Muscle of arm (tissue), 12 donors: ENCODE measurements around the gene DENND6B. TPM values are rescaled to one million over a fixed set of nuclear protein-coding genes. Genes with fewer than 3 reads are reported as not detected.
"Not testable (repeated sequence)": the region's sequence is repeated elsewhere in the genome, so short reads cannot be mapped to it uniquely, and the experiment has no call there.

Experiments used
- DNase-seq: peaks from one replicate; pipeline ENCODE4 v3.0.0-alpha.2; 2013
- polyA plus RNA-seq, 12 donors: library from polyadenylated mRNA; unstranded; fragments of 120-200 nt; gene quantifications; one replicate each; pipeline ENCODE4 v1.2.1, GENCODE V29; 2013; ENCODE audit not compliant: insufficient read length in 12 of 12

DENND6B gene
- polyA plus RNA-seq, 12 donors: 4.0 to 11.9 (median 4.4) TPM; not detected in 2

DNA sequence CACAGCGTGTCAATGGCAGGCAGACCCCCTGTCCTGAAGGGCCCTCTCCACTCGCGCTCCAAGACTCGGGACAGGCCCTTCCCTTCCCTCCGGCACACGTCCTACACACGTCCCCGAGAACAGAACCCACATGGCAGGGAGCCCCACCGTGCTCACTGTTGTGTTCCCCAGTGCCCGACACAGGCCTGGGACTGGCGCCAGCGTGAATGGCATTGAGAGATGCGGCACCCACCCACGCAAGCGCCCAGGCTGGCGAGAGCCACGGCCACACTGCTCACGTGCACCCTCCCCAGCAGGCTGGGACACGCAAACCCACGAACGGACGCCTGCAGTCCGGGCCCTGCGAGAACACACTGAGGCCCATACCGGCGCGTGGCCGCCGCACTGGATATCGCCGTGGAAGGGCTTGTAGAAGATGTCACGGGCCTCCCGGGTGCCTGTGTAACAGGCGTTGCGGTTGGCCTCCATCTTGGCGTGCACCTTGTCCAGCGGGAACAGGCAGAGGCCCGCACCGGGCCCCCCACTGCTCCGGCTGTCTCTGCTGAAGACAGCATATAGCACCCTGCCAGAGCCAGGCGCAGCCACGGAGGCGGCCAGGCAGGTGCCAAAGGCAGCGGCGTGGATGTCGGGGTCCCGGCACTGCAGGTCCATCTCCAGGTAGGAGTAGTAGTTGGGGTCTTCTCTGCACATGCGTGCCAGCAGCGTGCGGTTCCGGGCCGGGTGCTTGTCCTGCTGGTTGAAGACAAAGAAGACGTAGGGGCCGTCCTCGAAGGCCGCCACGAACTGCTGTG lies 37.5 kb downstream of the DENND6B start:
- DNase-seq: no peak

DNA sequence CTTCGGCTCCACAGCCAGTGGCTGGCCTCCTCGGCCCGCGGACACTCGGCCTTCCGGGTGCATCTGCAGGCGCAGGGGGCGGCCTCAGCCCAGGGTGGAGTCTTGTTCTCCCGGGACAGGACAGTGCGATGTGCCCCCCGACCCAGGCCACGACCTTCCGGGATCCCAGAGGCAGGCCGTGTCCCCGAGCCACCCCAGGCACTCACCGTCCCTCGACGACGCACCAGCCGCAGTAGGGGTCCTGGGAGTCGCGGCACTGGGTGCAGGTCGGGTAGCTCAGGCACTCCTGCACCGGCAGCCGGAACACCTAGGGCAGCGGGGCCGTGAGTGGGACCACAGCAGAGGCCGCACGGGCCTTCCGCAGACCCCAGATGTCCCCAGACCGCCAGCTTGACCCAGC lies 39.1 kb downstream of the DENND6B start:
- DNase-seq: no peak

DNA sequence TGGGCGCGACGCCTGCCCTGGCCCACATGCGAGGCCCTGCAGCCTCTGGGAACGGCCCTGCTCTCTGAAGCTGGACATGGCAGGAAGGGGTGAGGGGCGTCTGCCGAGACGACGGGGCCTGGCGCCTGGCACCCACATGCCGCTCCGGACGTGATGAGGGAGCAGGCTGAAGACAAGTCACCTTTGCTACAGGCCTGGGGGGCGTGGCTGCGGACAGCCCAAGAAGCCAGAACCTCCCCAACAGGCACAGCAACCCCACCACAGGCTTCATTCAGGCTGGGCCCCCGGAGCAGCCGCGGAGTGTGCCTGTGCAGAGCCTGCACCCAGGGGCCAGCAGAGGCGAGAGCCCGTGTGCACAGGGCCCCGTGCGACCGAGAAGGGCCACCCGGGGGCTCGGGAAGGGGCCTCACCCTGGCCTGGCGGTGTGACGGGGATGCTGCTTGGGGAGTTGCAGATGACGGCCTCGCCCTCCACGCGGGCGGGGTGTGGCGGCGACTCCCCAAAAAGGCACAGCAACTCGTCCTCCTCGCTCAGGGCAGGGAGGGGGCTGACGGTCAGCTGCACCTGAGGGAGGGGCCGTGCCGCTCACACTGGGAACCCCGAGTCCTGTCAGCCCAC lies 40.0 kb downstream of the DENND6B start:
- DNase-seq: no peak

DNA sequence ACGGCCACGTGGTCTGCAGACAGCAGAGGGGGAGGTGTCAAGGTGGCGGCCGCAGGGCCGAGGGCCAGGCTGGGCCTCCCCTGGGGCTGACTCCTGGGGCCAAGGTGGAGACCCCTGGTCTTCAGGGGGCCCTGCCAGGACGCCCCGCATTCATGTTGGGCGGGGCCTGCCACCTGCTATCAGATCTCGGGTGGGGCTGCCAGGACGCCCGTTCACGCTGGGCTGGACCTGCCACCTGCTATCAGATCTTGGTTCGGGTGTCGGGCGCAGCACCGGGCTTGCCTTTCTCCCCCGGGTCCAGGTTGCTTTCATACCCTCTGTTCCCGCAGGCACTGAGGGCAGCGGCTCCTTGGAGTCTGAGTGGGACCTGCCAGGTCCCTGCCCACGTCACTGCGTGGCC lies 40.5 kb downstream of the DENND6B start:
- DNase-seq: no peak

DNA sequence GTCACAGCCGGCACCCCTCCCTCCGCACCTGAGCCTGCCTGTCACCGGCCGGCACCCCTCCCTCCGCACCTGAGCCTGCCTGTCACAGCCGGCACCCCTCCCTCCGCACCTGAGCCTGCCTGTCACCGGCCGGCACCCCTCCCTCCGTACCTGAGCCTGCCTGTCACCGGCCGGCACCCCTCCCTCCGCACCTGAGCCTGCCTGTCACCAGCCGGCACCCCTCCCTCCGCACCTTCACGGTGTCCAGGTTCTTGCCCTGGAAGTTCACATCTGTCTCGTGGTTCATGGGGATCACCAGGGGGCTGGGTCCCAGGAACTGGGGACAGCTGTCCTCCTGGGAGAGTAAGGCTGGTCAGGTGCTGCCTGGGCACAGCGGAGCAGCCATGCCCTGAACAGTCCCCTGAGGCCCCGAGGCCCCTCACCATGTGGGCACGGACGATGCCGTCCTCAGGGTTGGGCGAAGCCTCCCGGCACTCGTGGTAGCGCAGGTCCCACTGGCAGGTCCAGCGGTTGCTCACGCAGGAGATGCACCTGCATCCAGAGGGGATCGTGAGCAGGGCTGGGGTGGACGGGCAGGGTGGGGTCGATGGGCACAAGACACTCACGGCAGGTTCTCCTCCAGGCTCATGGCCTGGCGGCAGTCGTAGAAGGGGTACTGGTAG lies 41.1 kb downstream of the DENND6B start:
- DNase-seq: no peak

DNA sequence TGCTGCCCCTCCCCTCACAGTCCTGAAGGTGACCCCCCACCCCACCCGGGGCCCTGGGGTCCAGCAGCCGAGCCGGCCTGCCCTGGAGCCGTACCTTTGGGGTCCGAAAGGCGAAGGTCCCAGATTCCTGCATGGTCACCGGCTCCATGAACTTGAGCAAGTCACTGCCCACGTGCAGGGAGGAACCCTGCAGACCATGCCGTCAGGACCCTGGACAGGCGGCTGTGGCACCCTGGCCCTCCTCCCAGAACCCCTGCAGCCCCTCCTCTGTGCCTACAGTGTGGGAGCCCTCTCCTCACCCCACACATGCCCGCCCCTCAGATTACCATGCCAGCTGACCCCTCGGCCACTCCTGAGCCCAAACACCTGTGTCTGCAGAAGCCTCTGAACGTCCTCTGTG lies 42.3 kb downstream of the DENND6B start:
- no peak for DNase-seq

DNA sequence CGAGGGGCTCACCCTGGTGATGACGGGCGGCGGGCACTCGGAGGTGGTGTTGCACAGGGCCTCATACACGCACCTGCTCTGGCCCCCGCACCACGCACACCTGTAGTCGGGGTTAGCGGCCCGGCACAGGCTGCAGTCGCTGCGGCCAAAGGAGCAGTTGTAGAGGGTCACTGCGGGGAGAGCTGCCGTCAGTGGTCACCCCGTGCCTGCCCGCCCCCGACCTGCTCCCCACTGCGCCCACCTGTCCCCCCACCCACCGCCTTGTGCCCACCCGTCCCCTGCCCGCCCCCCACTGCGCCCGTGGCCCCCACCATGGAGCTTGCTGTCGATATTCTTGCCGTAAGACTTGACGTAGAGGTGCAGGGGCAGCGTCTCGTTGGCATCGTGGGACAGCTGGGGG lies 43.0 kb downstream of the DENND6B start:
- no peak for DNase-seq

DNA sequence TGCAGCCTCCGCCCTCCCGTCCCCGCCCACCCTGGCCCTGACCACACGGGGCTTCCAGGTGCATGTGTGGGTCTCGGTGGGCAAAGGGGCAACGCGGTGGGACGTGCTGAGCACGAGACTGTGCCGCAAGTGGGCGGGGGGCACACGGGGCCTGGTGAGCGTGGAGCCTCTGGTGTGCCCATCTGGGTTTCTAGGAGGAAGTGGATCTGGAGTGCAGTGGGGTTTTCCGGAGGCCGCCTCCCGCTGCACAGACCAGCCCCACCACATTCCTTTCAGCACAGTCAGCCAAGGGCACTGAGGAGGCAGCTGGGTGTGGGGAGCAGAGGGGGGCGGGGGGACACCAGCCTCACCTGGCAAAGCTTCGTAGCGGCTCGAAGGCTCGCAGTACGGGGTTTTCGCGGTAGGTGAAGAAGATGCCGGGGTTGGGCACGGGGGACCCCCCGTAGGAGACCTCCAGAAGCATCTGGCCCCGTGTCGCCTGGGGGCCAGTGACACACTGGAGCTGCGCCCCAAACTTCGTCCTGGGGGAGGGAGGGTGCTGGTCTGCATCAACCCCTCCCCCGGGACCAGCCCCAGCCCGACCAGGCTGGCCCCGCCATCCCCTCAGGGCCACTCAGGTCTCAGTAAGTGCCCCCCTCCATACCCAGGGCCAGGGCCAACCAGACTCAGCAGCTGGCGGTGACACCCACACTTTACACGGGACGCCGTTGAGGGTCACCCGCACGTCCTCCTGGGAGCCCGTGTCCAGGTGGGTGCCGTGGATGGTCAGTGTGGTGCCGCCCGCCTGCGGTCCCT lies 44.3 kb downstream of the DENND6B start:
- DNase-seq: no peak

DNA sequence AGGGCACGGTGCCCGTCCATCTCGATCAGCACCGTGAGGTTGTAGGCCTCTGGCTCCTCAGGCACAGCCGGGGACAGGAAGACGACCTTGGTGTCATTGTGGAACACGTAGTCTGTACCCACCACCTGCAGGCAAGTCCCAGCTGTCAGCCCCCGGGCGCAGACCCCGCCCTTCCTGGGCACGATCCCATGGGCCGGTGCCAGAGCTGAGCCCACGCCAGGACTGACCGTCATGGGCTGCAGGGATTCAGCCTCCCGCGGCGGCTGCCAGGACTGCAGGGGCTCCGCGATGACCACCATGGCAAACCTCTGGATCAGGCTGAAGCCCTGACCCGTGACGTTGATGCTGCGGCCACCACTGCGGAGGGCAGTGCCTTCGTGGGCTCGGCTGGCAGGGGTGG lies 44.9 kb downstream of the DENND6B start:
- DNase-seq: no peak

DNA sequence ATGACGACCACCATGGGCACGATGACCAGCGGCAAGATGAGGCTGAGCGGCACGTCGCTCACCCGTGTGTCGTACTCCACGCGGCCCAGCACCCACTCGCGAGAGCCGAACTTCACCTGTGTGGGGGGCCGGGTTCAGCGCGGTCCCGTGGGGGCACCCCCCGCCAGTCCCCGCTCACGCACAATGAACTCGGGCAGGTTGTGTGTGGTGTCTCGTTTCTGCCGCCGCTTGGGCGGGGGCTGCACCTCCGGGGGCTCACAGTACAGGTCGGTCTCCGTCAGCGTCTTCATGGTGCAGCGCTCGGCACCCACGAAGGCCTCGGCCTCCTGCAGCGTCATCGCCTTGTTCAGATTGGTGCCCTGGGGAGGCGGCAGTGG lies 45.4 kb downstream of the DENND6B start:
- no peak for DNase-seq

DNA sequence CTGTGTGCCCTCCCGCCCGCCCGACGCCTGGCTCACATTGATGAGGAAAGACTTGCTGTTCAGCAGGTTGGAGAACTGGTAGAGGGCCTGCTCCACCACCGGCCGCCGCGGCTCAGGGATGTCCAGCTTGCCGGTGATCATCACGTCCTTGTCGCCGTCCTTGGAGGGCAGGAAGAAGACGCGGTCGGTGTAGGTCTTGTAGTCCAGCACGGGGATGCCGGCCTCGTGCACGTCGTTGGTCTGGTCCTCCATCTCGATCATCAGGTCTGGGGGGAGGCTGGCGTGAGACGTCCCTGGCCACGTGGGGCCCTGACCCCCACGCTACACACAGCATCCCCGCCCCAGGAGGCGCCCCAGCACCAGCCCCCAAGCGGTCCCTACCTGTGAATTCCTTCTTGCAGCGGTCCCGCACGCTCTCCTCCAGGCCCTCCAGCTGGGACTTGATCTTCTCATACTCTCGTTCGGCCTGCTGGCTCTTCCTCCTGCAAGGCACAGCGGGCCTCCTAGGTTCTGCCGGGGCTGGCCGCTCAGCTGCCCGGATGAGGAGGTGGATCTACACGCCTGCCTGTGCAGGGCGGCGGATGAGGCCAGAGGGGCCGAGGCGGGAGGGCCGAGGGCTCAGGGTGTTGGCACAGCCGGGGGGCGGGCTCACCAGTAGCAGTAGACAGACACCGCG lies 46.0 kb downstream of the DENND6B start:
- DNase-seq: no peak

DNA sequence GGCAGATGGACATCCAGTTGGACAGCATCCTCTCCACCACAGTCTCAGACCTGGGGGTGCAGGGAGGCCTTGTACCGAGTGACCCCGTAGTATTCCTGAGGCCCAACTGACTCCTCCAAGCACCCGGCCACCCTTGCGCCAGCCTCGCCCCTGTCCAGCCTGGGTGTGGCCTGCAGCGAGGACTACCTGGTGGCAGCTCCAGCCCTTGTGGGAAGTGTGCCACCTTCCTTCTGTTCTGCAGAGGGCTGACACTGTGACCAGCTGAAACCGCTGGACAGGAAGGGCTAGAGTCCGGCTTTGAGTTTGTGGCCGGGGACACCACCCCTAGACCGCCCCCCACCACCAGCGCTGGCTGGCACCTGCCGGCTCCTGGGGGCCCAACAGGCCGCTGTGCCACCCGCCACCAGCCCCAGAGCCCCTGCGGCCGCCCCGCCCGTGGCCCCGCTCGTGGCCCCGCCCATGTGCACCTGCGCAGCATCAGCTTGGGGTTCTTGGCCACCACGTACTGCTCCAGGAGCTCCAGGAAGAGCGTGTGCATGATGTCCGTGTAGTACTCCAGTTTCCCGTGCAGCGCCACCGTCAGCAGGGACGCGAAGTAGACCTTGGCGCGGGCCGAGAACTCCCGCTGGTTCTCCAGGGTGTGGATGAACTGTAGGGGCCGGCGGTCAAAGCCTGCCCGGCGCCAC lies 46.6 kb downstream of the DENND6B start:
- DNase-seq: no peak

DNA sequence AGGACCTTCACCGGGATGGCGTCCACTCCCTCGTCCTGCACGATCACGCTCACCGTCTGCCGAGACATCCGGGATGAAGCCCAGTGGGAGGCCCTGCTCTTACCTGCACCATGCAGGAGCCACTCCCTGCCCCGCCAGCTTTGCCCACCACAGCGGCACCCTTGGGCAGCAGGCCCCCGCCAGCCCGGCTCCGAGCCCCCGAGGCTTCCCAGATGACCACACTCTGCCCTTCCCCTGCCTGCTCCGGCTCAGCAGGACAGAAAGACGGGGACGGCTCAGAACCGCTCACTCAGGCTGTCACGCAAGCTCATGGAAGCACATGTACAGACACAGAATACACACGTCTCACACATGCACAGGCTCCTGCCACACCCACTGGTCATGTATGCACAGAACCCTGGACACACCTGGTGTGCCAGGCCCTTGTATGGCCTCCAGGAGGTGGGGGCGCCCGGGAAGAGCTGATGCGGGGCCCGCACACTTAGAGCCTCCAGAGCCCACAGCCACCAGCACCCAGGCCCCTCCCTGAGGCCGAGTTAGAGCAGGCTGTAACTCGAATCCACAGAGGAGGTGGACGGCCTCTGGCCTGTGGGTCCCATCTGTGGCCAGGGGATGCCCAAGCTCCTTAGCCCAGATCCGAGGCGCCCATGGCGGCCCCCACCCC lies 47.7 kb downstream of the DENND6B start:
- no peak for DNase-seq

DNA sequence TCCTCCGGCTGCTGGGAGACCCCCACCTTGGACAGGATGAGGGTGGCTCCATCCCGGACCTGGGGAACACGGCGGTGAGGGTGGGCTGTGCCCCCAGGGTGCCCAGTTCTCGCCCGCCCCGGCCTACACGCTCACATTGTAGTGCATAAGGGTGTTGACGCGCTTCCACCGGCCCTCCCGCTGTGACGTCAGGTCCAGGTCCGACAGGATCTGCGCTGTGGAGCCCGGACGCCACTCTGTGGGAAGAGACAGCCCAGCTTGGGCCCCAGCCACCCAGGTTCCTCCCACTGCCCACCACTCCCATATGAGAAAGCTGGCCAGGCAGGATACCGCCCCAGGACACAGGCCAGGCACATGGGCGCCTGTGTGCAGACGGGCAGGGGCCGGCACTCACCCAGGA lies 48.4 kb downstream of the DENND6B start:
- DNase-seq: no peak

DNA sequence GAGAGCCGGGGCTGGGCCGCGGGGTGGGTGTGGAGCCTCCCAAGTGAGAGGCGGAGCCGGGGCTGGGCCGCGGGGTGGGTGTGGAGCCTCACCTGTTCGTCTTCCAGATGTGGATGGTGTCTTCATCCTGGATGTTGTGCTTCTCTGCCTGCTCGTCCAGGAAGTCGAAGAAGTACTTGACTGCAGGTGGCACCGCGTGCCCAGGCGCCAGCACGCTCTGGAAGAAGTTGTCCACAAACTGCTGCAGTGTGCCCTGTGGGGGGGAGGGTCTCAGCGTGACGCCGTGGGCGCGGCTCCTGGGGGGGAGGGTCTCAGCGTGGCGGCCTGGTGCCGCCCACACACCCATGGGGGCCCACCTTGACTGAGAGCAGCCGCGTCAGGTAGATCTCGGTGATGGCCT lies 49.1 kb downstream of the DENND6B start:
- DNase-seq: no peak

DNA sequence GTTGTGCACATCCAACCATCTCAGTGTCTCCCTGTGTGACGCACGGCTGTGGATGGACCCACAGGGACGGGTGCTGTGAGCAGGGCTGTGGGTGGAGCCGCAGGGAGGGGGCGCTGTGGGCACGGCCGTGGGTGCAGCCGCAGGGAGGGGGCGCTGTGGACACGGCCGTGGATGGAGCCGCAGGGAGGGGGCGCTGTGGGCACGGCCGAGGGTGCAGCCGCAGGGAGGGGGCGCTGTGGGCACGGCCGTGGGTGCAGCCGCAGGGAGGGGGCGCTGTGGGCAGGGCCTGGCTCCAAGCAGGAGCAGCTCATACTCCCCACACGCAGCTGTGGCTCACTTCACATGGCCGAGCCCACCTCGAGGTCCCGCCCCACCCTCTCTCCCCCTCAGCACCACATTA lies 50.7 kb downstream of the DENND6B start:
- no peak for DNase-seq

DNA sequence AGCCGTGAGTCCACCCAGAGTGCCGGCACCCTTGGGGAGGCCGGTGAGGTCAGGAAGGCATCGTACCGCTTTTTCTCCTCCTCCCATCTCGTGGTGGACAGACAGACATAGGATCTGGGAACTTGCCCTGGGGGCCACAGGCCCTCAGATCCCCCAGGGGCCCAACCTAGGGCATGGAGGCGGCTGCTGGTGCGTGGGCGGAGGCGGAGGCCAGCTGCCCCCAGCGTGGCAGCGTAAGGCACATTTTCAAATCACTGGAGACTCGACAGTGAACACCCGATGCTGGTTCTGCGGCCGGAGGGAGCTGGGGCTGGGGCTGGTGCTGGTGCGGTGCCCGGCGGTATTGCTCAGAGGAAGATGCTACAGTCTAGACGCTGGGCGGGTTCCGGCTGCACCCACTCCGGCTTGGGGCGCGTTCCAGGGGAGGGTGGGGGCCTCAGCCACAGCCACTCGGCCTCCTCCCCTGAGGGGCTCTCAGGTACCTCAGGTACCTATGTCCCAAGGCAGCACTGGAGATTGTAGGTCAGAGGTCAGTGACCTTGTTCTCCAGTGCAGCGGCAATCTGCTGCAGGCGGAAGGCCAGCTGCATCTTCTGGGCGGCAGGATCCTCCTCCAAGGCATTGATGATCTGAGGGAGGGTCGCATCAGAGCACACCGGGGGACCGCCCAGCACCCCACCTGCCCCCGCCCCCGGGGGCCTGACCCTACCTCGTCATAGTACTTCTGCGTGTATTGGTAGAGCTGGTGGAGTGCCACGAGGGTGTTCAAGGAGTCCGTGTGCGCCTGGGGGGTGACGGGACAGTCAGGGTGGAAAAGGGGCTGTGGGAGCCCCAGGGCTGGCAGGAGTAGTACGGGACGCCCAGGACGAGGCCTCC lies 51.4 kb downstream of the DENND6B start:
- no peak for DNase-seq

DNA sequence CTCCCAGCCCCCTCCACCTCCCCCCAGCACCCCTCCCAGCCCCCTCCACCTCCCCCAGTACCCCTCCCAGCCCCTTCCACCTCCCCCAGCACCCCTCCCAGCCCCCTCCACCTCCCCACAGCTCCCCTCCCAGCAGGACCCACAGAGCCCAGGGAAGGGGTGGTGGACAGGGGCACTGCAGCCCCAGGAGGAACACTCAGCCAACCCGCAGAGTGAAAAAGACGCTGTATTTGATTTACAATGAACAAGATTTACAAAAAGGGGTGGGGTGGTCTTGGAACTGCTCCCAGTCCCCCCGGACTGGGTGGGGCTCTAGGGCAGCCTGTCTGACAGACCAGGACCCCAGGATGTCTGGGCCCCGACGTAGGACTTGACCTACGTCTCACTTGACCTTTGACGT lies 52.0 kb downstream of the DENND6B start:
- no peak for DNase-seq

DNA sequence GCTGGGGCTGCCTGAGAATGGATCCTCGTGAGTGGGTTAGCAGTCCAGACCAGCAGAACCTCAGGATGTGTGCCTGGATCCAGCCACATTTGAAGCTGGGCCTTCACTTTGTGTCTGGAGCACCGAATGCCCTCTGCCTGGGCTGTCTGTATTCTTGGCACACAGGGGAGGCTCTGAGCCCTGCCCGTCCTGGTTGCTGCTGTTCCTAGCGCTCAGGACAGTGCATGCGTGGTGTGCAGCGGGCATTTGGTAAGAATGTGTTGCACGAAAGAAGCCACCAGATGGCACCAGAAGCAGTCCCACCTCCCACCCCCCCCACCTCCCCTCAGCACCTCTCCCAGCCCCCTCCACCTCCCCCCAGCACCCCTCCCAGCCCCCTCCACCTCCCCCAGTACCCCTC lies 52.5 kb downstream of the DENND6B start:
- DNase-seq: no peak

DNA sequence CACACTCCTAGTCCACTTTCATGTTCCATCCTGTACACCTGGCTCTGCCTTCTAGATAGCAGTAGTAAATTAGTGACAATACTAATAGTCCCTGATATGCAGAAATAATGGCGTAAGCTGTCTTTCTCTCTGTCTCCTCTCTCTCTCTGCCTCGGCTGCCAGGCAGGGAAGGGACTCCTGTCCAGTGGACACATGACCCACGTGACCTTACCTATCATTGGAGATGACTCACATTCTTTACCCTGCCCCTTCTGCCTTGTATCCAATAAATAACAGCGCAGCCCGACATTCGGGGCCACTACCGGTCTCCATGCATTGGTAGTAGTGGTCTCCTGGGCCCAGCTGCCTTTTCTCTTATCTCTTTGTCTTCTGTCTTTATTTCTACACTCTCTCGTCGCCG lies 53.0 kb downstream of the DENND6B start:
- DNase-seq: not testable (repeated sequence)
